DMS53 treated with DMSO at 0.1 percent for 48 hours (cell line): ENCODE measurements around the gene SERAC1.
A peak's percentile ranks its signal among the peaks of the same experiment; 100 is the strongest.
"Not testable (repeated sequence)": the region's sequence is repeated elsewhere in the genome, so short reads cannot be mapped to it uniquely, and the experiment has no call there.

ENCODE experiments used
- DNase-seq: peaks from one replicate; lab custom pipeline; 2025; ENCODE audit not compliant: unreplicated experiment; lab: John Stamatoyannopoulos, UW

SERAC1 gene

GRCh38 chr6:158168040-158168289 lies at the start of gene SERAC1:
Gene SERAC1, minus strand, starts transcription at chr6:158168262. Its CDS starts 9,899 bp downstream, at chr6:158158363.
- no peak for DNase-seq

DNA sequence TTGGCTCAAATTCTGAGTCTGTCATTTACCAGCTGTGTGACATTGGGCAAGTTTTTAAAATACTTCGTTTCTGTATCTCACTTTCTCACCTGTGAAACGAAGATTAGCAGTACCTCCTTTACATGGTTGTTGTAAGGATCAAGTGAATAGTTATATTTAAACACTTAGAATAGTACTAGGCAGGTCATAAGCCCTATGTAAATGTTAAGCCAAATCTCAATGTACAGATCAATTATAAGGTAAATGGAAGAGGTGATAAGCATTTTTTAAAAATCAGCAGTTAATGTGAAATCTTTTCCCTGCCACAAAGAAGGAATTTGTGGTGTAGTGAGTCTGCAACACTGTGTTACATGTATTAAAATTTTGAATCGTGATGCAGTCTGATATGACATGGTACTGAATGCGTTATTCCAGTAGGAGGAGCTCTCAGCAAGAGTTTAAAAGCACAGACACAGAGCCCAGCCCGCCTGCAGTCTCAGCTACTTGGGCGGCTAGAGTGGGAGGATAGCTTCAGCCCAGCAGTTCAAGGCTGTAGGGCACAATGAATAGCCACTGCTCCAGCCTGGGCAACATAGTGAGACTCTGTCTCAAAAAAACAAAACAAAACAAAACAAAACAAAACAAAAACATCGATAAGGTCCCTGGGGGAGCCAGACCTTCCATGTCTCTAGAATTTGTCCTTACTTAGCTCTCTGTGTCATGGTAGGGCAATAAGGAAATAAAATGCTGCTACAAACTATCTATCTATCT lies 46.0 kb upstream of the SERAC1 start:
- DNase-seq = peak; percentile 62

- DNase-seq = no peak
Observed at GRCh38 chr6:158211273-158212055, 43.4 kb upstream of the SERAC1 start.

GRCh38 chr6:158209582-158210333 lies 41.7 kb upstream of the SERAC1 start:
- not testable (repeated sequence) for DNase-seq

DNA sequence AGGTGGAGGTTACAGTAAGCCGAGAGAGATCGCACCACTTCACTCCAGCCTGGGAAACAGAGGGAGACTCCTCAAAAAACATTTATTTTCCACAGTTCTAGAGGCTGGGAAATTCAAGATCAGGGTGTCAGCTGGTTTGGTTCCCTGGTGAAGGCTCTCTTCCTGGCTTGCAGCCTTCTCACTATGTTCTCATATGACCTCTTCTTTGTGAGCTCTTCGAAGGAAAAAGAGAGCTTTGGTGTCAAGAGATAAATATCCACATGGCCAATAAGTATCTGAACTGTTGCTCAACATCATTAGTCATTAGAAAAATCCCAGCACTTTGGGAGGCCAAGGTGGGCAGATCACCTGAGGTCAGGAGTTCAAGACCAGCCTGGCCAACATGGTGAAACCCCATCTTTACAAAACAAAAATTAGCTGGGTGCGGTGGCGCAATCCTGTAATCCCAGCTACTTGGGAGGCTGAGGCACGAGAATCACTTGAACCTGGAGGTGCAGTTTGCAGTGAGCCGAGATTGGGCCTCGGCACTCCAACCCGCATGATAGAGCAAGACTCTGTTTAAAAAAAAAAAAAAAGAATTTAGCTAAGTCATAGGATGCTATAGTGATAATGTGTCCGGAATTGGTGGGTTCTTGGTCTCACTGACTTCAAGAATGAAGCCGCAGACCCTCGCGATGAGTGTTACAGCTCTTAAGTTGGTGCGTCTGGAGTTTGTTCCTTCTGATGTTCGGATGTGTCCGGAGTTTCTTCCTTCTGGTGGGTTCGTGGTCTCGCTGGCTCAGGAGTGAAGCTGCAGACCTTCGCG lies 40.4 kb upstream of the SERAC1 start:
- DNase-seq = not testable (repeated sequence)

GRCh38 chr6:158207422-158207788 lies 39.3 kb upstream of the SERAC1 start:
- no peak for DNase-seq

DNA sequence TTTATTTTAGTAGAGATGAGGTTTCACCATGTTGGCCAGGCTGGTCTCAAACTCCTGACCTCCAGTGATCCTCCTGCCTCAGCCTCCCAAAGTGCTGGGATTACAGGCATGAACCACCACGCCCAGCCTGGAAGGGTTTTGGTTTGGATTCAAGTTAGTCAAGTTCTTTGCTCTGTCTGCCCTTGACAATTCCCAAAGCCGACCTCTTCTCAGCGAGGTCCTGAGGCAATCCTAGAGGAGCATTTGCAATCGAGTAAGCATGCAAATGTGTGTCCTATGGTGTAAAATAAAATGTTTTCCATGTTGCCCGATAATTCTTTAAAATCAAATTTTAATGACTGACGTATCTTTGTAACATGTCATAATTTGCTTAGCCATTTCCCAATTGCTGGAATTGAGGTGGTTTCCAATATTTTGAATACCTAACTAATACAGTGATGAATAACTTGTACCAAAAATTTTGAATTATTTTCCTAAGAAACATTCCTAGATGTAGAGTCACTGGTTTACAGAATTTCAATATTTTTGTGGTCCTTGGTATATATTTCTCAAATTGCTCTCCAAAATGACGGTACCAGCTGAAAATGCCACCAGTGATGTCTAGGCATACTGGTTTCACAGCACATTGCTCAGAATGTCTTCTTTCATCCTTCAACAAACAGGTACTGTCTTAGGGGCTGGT lies 38.8 kb upstream of the SERAC1 start:
- DNase-seq = no peak

GRCh38 chr6:158205169-158205944 lies 37.3 kb upstream of the SERAC1 start:
- no peak for DNase-seq

- DNase-seq = no peak
Observed at GRCh38 chr6:158198461-158198860, 30.4 kb upstream of the SERAC1 start.

GRCh38 chr6:158194487-158195280 lies 26.6 kb upstream of the SERAC1 start:
- no peak for DNase-seq

DNA sequence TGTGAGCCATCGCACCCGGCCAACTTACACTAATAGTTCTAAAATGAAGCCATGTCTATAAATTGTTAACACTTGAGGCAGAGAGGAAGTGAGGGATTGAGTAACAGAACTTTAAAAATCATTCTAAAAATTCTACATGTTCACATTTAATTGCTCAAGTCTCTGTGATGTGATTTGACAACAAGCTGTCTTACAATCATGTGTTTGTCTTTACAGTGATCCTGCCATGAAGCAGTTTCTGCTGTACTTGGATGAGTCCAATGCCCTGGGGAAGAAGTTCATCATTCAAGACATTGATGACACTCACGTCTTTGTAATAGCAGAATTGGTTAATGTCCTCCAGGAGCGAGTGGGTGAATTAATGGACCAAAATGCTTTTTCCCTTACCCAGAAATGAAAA lies 23.7 kb upstream of the SERAC1 start:
- no peak for DNase-seq

- DNase-seq = no peak
Observed at GRCh38 chr6:158191032-158191431, 23.0 kb upstream of the SERAC1 start.

GRCh38 chr6:158188591-158188990 lies 20.5 kb upstream of the SERAC1 start:
- DNase-seq = no peak

GRCh38 chr6:158185729-158186456 lies 17.8 kb upstream of the SERAC1 start:
- DNase-seq = no peak

DNA sequence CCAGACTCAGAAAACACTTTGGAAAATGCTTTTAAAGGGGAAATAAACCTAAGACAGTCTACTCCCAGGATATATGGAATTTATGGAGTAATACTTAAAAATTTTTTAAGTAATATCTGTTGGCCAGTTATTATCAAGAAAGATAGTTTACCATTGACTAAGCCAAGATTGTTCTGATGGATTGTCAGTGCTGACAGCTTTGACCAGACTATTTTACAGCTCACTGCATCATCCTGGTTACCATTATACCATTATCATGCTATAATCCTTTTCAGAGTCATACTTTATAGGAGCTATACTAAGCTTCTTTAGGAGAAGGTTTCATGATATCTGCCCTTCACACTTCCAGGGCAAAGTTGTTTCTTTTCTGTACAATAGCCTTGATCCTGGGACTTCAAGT lies 16.5 kb upstream of the SERAC1 start:
- DNase-seq = no peak

- DNase-seq = not testable (repeated sequence)
Observed at GRCh38 chr6:158183174-158183972, 15.3 kb upstream of the SERAC1 start.

DNA sequence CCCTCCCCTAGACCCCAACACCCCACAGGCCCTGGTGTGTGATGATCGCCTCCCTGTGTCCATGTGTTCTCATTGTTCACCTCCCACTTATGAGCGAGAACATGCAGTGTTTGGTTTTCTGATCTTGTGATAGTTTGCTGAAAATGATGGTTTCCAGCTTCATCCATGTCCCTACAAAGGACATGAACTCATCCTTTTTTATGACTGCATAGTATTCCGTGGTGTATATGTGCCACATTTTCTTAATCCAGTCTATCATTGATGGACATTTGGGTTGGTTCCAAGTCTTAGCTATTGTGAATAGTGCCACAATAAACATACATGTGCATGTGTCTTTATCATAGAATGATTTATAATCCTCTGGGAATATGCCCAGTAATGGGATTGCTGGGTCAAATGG lies 9.7 kb upstream of the SERAC1 start:
- DNase-seq = not testable (repeated sequence)

GRCh38 chr6:158175111-158175510 lies 7.0 kb upstream of the SERAC1 start:
- no peak for DNase-seq
